GM12878 (cell line): ENCODE data around the gene PHF1. TPM values are rescaled to one million over a fixed set of nuclear protein-coding genes. Genes with fewer than 3 reads are reported as not detected.

Experiments used
- ATAC-seq: fragments of 200-7000 bp; cut with Tn5 transposase; 3 replicates; pipeline ENCODE4 v1.9.1; 2020; ENCODE audit warnings: mild to moderate bottlenecking, moderate library complexity
- BruUV-seq: library from RNA; stranded (reverse); fragments of 400-500 nt; replicated peaks from 2 replicates; lab custom pipeline; 2021; lab: Mats Ljungman, UMichigan
- CTCF ChIA-PET: fragments of 300-600 bp; sonication (Branson Sonifier 250); formaldehyde crosslinking; extraction: SDS; loops from one replicate; lab custom pipeline; 2021; ENCODE audit warnings: inconsistent platforms; lab: Yijun Ruan, JAX
- POLR2A ChIA-PET: fragments of 350-600 bp; formaldehyde crosslinking; extraction: SDS; loops from one replicate; lab custom pipeline; 2021; ENCODE audit warnings: inconsistent platforms; lab: Charles Lee
- RAD21 ChIA-PET: fragments of 300-600 bp; sonication (Branson Sonifier 250); formaldehyde crosslinking; loops from one replicate; lab custom pipeline; 2023; ENCODE audit warnings: antibody characterized with exemption; ENCODE audit not compliant: unreplicated experiment; lab: Charles Lee
- SMC1A ChIA-PET: fragments of 300-600 bp; sonication (Branson Sonifier 250); formaldehyde crosslinking; loops from one replicate; lab custom pipeline; 2023; ENCODE audit not compliant: unreplicated experiment, uncharacterized antibody; lab: Charles Lee
- DNase-seq: peaks from one replicate; pipeline ENCODE4 v3.0.0-alpha.2; 2011; ENCODE audit warnings: low read depth, low spot score
- FAIRE-seq: peaks from 3 replicates; lab custom pipeline; 2011; peaks lifted over from hg19 to GRCh38; lab: Jason Lieb, UNC
- H2AFZ ChIP-seq: 2 replicates; pipeline ENCODE4 v1.6.0; 2011; ENCODE audit warnings: low read depth, low read length, control low read depth; ENCODE audit not compliant: control insufficient read depth
- H3K27ac ChIP-seq: 2 replicates; pipeline ENCODE4 v1.5.1; 2011; ENCODE audit warnings: control low read depth; ENCODE audit not compliant: control insufficient read depth, insufficient read depth
- H3K27me3 ChIP-seq, 2 experiments: replicated peaks in 1 of 2; 2 replicates each; pipeline versions ENCODE4 v1.6.0 to v1.6.1; 2011; ENCODE audit warnings: low read length in 1 of 2; ENCODE audit not compliant: control insufficient read depth in 2 of 2, insufficient read depth in 2 of 2
- H3K36me3 ChIP-seq, 2 experiments: 2 replicates each; pipeline ENCODE4 v1.5.1; 2011; ENCODE audit warnings: low read length in 1 of 2; ENCODE audit not compliant: control insufficient read depth in 2 of 2, insufficient read depth in 2 of 2
- H3K4me1 ChIP-seq: 2 replicates; pipeline ENCODE4 v1.6.1; 2011; ENCODE audit warnings: mild to moderate bottlenecking, low read length, moderate library complexity, mixed read lengths; ENCODE audit not compliant: control insufficient read depth, insufficient read depth
- H3K4me2 ChIP-seq: 2 replicates; pipeline ENCODE4 v1.6.0; 2011; ENCODE audit warnings: control low read depth; ENCODE audit not compliant: control insufficient read depth, insufficient read depth
- H3K4me3 ChIP-seq: fragments of 200-600 bp; sonication (generic); 2 replicates; pipeline ENCODE4 v1.5.1; 2016
- H3K79me2 ChIP-seq: 2 replicates; pipeline ENCODE4 v1.6.0; 2011; ENCODE audit warnings: low read length; ENCODE audit not compliant: control insufficient read depth, insufficient read depth
- H3K9ac ChIP-seq: 2 replicates; pipeline ENCODE4 v1.8.0; 2011; ENCODE audit warnings: low read length, control low read depth, mixed read lengths; ENCODE audit not compliant: control insufficient read depth, insufficient read depth
- H3K9me3 ChIP-seq: replicated peaks from 3 replicates; pipeline ENCODE4 v1.5.1; 2011; ENCODE audit warnings: mild to moderate bottlenecking, low read length; ENCODE audit not compliant: control insufficient read depth, insufficient read depth
- H4K20me1 ChIP-seq: 2 replicates; pipeline ENCODE4 v1.6.0; 2011; ENCODE audit not compliant: control insufficient read depth, insufficient read depth
- BHLHE40 ChIP-seq, 2 experiments: fragments of 450-650 bp in 1 of 2; IDR thresholded peaks; 2 replicates each; pipeline ENCODE4 v1.6.1; 2011 to 2017; ENCODE audit warnings: low read depth in 2 of 2, borderline replicate concordance in 1 of 2, improper control_type of control experiment in 1 of 2, low read length in 1 of 2, mild to moderate bottlenecking in 1 of 2
- IKZF1 ChIP-seq: fragments of 450-650 bp; conservative IDR thresholded peaks from 2 replicates; pipeline ENCODE4 v1.6.1; 2017; ENCODE audit warnings: antibody characterized with exemption, mild to moderate bottlenecking
- MEF2A ChIP-seq: IDR thresholded peaks from 2 replicates; pipeline ENCODE4 v1.6.1; 2011; ENCODE audit warnings: low read depth, mild to moderate bottlenecking, low read length, moderate library complexity; ENCODE audit not compliant: insufficient read depth
- NFIC ChIP-seq: IDR thresholded peaks from 2 replicates; pipeline ENCODE4 v1.6.1; 2012; ENCODE audit warnings: low read depth, mild to moderate bottlenecking, inconsistent platforms, low read length, moderate library complexity
- NR2C2 ChIP-seq: IDR thresholded peaks from 2 replicates; pipeline ENCODE4 v1.6.1; 2011; ENCODE audit warnings: borderline replicate concordance, low read depth; ENCODE audit not compliant: control insufficient read depth, insufficient read length
- SPI1 ChIP-seq: IDR thresholded peaks from 2 replicates; pipeline ENCODE4 v1.6.1; 2011; ENCODE audit warnings: low read depth, mild to moderate bottlenecking, low read length, moderate library complexity, borderline replicate concordance; ENCODE audit not compliant: insufficient read depth
- ZNF207 ChIP-seq: fragments of 450-650 bp; IDR thresholded peaks from 2 replicates; pipeline ENCODE4 v1.6.1; 2014; ENCODE audit warnings: antibody characterized with exemption, mild to moderate bottlenecking, borderline replicate concordance
- ZSCAN29 ChIP-seq: fragments of 450-650 bp; IDR thresholded peaks from 2 replicates; pipeline ENCODE4 v1.6.1; 2017; ENCODE audit warnings: mild to moderate bottlenecking, moderate library complexity
- WGBS: methylation state at CpG from one replicate; pipeline ENCODE4 v1.1.6; 2016; ENCODE audit warnings: low lambda C conversion rate; ENCODE audit not compliant: insufficient replicate concordance, insufficient coverage; ENCODE audit errors: missing lambda C conversion rate; 5-methylcytosine and 5-hydroxymethylcytosine counted together
- in situ Hi-C: fragments of 300-500 bp; cut with MboI; formaldehyde crosslinking; loops from 9 replicates; pipeline ENCODE4 v1.14.3; 2018; ENCODE audit warnings: mixed read lengths
- intact Hi-C: fragments of 100-400 bp; cut with micrococcal nuclease; formaldehyde crosslinking; loops from one replicate; pipeline ENCODE4 v1.14.2; 2022; ENCODE audit not compliant: unreplicated experiment
- polyA plus RNA-seq, 11 experiments: library from polyadenylated mRNA; depleted of rRNA in 4 of 11; unstranded in 6 of 11; stranded (reverse) in 5 of 11; fragments of >200 nt; fragmentation: Nextera tagmentation in 4 of 11; fragmentation: Illumina TruSeq in 1 of 11; extraction: Ambion mirVana in 4 of 11; extraction: Trizol in 1 of 11; gene quantifications; 1 replicate in 1 of 11; 2 replicates in 10 of 11; pipeline versions ENCODE4 v1.2.1 to v1.2.3, GENCODE V29; 2011 to 2016; ENCODE audit warnings: inconsistent platforms in 2 of 11, missing spikeins in 2 of 11, low read depth in 1 of 11
- total RNA-seq, 4 experiments: library from RNA; depleted of rRNA in 3 of 4; stranded (reverse); fragments of >200 nt in 3 of 4; fragmentation: Illumina TruSeq in 1 of 4; extraction: Trizol in 1 of 4; gene quantifications; 2 replicates each; pipeline versions ENCODE4 v1.2.1 to v1.2.3, GENCODE V29; 2013 to 2021
- TF ChIP-seq, protein P1 (sequence below): fragments of 450-650 bp; IDR thresholded peaks from 2 replicates; pipeline ENCODE4 v1.6.1; 2016; ENCODE audit warnings: mild to moderate bottlenecking
- TF ChIP-seq, protein P2 (sequence below): IDR thresholded peaks from 2 replicates; pipeline ENCODE4 v1.6.1; 2011; ENCODE audit warnings: low read depth, low read length, improper control_type of control experiment, borderline replicate concordance
- TF ChIP-seq, protein P3 (sequence below): fragments of 450-650 bp; IDR thresholded peaks from 2 replicates; pipeline ENCODE4 v1.6.1; 2017; ENCODE audit warnings: borderline replicate concordance
- TF ChIP-seq, protein P4 (sequence below): fragments of 450-650 bp; formaldehyde crosslinking; IDR thresholded peaks from 2 replicates; pipeline ENCODE4 v1.5.0; 2022; ENCODE audit warnings: mild to moderate bottlenecking, missing genetic modification characterization

The PHF1 gene
- total and polyA plus RNA-seq, 10 of the 15 experiments (the other 5 are each of a cell fraction or from before 2014, with no cell fraction given), result 1.3 to 17.8 (median 6.2) TPM

DNA sequence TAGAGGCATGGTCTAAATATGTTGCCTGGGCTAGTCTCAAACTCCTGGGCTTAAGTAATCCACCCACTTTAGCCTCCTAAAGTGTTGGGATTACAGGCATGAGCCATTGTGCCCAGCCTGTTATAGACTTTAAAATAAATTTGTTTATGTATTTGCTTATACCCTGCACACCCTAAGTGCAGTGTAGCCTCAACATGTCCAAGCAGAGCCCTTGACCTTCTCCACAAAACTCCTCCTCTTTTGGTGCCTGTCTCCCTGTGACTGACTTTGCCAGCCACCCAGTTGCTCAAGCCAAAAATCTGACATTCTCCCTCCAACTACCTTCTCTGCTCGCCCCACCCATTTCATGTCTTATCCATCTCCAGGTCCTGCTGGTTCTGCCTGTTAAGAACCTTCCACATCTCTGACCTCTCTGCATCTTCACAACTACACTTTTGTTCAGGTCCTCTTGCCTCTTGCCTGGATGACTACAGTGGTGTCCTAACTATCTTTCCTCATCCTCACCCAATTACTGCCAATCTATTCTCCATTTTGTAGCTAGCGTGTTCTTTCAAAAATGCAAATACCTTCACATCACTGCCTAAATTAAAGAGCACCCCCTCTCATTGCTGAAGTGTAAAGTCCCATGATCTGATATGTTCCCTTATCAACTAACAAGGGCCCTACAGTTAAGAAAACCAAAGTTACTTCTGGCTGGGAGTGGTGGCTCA is 30.4 kb upstream of the PHF1 start:
- no peaks in the 10 kb centered on the region for H3K4me1 ChIP-seq
- no peaks in the 10 kb centered on the region for H4K20me1 ChIP-seq
- no peak overlapping the region; the same call in 1 of the 2 replicates for H2AFZ ChIP-seq
- no peaks in the 10 kb centered on the region for H3K79me2 ChIP-seq
- no peak overlapping the region for H3K4me3 ChIP-seq
- ChIA-PET SMC1A (interaction anchor here (0.8 kb wide), 1 partner anchor 46 kb away, joined by 3 read pairs; no protein-coding TSS in a partner anchor), CTCF (no interaction called here)
- FAIRE-seq, result no peak
- ATAC-seq, result no peak
- no peak overlapping the region for H3K4me2 ChIP-seq
- H3K9me3 ChIP-seq, result no peaks in the 10 kb centered on the region
- in situ Hi-C loops, result no loop called here
- TF ChIP-seq, protein P1, sequence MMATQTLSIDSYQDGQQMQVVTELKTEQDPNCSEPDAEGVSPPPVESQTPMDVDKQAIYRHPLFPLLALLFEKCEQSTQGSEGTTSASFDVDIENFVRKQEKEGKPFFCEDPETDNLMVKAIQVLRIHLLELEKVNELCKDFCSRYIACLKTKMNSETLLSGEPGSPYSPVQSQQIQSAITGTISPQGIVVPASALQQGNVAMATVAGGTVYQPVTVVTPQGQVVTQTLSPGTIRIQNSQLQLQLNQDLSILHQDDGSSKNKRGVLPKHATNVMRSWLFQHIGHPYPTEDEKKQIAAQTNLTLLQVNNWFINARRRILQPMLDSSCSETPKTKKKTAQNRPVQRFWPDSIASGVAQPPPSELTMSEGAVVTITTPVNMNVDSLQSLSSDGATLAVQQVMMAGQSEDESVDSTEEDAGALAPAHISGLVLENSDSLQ, result no peak
- TF ChIP-seq ZNF207 (no peak), ZSCAN29 (no peak), SPI1 (no peak), BHLHE40 (IDR thresholded peaks at IDR 0.05; ENCODE audit: borderline replicate concordance in 1 of 2, low read depth in 2 of 2, low read length in 1 of 2) (no peak), NFIC (no peak), IKZF1 (no peak), MEF2A (no peak), NR2C2 (no peak)
- TF ChIP-seq, protein P2, sequence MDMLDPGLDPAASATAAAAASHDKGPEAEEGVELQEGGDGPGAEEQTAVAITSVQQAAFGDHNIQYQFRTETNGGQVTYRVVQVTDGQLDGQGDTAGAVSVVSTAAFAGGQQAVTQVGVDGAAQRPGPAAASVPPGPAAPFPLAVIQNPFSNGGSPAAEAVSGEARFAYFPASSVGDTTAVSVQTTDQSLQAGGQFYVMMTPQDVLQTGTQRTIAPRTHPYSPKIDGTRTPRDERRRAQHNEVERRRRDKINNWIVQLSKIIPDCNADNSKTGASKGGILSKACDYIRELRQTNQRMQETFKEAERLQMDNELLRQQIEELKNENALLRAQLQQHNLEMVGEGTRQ, result no peak
- TF ChIP-seq, protein P3, sequence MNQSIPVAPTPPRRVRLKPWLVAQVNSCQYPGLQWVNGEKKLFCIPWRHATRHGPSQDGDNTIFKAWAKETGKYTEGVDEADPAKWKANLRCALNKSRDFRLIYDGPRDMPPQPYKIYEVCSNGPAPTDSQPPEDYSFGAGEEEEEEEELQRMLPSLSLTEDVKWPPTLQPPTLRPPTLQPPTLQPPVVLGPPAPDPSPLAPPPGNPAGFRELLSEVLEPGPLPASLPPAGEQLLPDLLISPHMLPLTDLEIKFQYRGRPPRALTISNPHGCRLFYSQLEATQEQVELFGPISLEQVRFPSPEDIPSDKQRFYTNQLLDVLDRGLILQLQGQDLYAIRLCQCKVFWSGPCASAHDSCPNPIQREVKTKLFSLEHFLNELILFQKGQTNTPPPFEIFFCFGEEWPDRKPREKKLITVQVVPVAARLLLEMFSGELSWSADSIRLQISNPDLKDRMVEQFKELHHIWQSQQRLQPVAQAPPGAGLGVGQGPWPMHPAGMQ, result no peak
- TF ChIP-seq, protein P4, sequence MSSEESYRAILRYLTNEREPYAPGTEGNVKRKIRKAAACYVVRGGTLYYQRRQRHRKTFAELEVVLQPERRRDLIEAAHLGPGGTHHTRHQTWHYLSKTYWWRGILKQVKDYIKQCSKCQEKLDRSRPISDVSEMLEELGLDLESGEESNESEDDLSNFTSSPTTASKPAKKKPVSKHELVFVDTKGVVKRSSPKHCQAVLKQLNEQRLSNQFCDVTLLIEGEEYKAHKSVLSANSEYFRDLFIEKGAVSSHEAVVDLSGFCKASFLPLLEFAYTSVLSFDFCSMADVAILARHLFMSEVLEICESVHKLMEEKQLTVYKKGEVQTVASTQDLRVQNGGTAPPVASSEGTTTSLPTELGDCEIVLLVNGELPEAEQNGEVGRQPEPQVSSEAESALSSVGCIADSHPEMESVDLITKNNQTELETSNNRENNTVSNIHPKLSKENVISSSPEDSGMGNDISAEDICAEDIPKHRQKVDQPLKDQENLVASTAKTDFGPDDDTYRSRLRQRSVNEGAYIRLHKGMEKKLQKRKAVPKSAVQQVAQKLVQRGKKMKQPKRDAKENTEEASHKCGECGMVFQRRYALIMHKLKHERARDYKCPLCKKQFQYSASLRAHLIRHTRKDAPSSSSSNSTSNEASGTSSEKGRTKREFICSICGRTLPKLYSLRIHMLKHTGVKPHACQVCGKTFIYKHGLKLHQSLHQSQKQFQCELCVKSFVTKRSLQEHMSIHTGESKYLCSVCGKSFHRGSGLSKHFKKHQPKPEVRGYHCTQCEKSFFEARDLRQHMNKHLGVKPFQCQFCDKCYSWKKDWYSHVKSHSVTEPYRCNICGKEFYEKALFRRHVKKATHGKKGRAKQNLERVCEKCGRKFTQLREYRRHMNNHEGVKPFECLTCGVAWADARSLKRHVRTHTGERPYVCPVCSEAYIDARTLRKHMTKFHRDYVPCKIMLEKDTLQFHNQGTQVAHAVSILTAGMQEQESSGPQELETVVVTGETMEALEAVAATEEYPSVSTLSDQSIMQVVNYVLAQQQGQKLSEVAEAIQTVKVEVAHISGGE (CRISPR knock-in tag), result no peak
- TF ChIP-seq, all 136 proteins: peak for 0
- H3K9ac ChIP-seq, result no peak overlapping the region
- H3K27me3 ChIP-seq, result no peaks in the 10 kb centered on the region
- no TSS peak for BruUV-seq
- ChIA-PET POLR2A (interaction anchor here (0.7 kb wide), 1 partner anchor 186 kb away, joined by 4 read pairs; no protein-coding TSS in a partner anchor), RAD21 (no interaction called here)
- 23% methylated on average over 2 of the region's 2 CpGs for whole genome bisulfite sequencing
- H3K36me3 ChIP-seq, result no peaks in the 10 kb centered on the region
- DNase-seq, result no peak
- intact Hi-C loops, result no loop called here
- H3K27ac ChIP-seq, result no peak overlapping the region
